B cell (primary cell): ENCODE results near the gene CPM. TPM values are rescaled to one million over a fixed set of nuclear protein-coding genes. Genes with fewer than 3 reads are reported as not detected.
A peak's percentile ranks its signal among the peaks of the same experiment; 100 is the strongest.

ENCODE experiments used
- ATAC-seq: fragments of 200-7000 bp; cut with Tn5 transposase; one replicate; pipeline ENCODE4 v1.10.0; 2021; ENCODE audit warnings: low read depth, mild to moderate bottlenecking, moderate number of reproducible peaks, moderate library complexity
- CTCF ChIA-PET: fragments of 350-600 bp; sonication (Branson Sonifier 250); formaldehyde crosslinking; loops from one replicate; lab custom pipeline; 2021; ENCODE audit warnings: antibody characterized with exemption, inconsistent platforms; lab: Charles Lee
- POLR2A ChIA-PET: fragments of 350-600 bp; sonication (Branson Sonifier 250); formaldehyde crosslinking; loops from one replicate; lab custom pipeline; 2021; ENCODE audit warnings: antibody characterized with exemption; lab: Charles Lee
- DNase-seq: peaks from one replicate; pipeline ENCODE4 v3.0.0; 2013
- H2AFZ ChIP-seq: 2 replicates; pipeline ENCODE4 v1.6.1; 2012; ENCODE audit warnings: mild to moderate bottlenecking, low read depth, low read length; ENCODE audit not compliant: insufficient read depth, poor library complexity, severe bottlenecking
- H3K27ac ChIP-seq, 2 donors: 1 replicate in 1 of 2; 2 replicates in 1 of 2; pipeline ENCODE4 v1.5.1; 2012 to 2013; ENCODE audit warnings: low read length in 2 of 2, mild to moderate bottlenecking in 2 of 2, moderate library complexity in 1 of 2
- H3K27me3 ChIP-seq, 4 experiments: fragments of 200-600 bp in 1 of 4; sonication (generic) in 1 of 4; replicated peaks in 1 of 4; 1 replicate in 2 of 4; 2 replicates in 2 of 4; pipeline versions ENCODE4 v1.6.1 to v1.7.0; 2013 to 2016; ENCODE audit warnings: low read length in 3 of 4, mild to moderate bottlenecking in 2 of 4, mixed read lengths in 1 of 4, moderate library complexity in 1 of 4; ENCODE audit not compliant: insufficient read depth in 4 of 4, control insufficient read depth in 3 of 4; ENCODE audit errors: control extremely low read depth in 1 of 4
- H3K36me3 ChIP-seq, 2 experiments: replicated peaks in 1 of 2; 1 replicate in 1 of 2; 2 replicates in 1 of 2; pipeline versions ENCODE4 v1.6.1 to v1.7.1; 2013; ENCODE audit warnings: low read length in 1 of 2; ENCODE audit not compliant: insufficient read depth in 2 of 2, control insufficient read depth in 1 of 2; ENCODE audit errors: control extremely low read depth in 1 of 2, extremely low read depth in 1 of 2
- H3K4me1 ChIP-seq, 2 donors: fragments of 200-600 bp in 1 of 2; sonication (generic) in 1 of 2; 1 replicate in 1 of 2; 2 replicates in 1 of 2; pipeline versions ENCODE4 v1.5.1 to v1.6.1; 2013 to 2017; ENCODE audit warnings: low read length in 2 of 2; ENCODE audit not compliant: control insufficient read depth in 2 of 2, insufficient read depth in 2 of 2
- H3K4me2 ChIP-seq: replicated peaks from 2 replicates; pipeline ENCODE3; 2012; ENCODE audit warnings: mild to moderate bottlenecking, low read depth, low read length; ENCODE audit not compliant: poor library complexity, severe bottlenecking
- H3K4me3 ChIP-seq, 5 experiments: fragments of 200-600 bp in 1 of 5; sonication (generic) in 1 of 5; 1 replicate in 3 of 5; 2 replicates in 2 of 5; pipeline versions ENCODE4 v1.5.1 to v1.7.0; 2011 to 2016; ENCODE audit warnings: low read length in 4 of 5, mild to moderate bottlenecking in 4 of 5, low read depth in 2 of 5, control low read depth in 1 of 5, moderate library complexity in 1 of 5; ENCODE audit not compliant: insufficient read depth in 1 of 5; ENCODE audit errors: control extremely low read depth in 1 of 5, extremely low read depth in 1 of 5
- H3K79me2 ChIP-seq: fragments of 200-600 bp; sonication (generic); one replicate; pipeline ENCODE4 v1.6.0; 2016; ENCODE audit warnings: low read length; ENCODE audit not compliant: control insufficient read depth, insufficient read depth
- H3K9ac ChIP-seq: fragments of 200-600 bp; sonication (generic); 2 replicates; pipeline ENCODE4 v1.6.1; 2017; ENCODE audit warnings: mild to moderate bottlenecking, low read length, moderate library complexity
- H3K9me3 ChIP-seq, 3 donors: one replicate each; pipeline versions ENCODE4 v1.6.1 to v1.7.1; 2013; ENCODE audit warnings: low read length in 2 of 3; ENCODE audit not compliant: control insufficient read depth in 2 of 3, insufficient read depth in 1 of 3; ENCODE audit errors: control extremely low read depth in 1 of 3
- H4K20me1 ChIP-seq: 2 replicates; pipeline ENCODE4 v1.6.0; 2012; ENCODE audit warnings: mild to moderate bottlenecking, low read length; ENCODE audit not compliant: insufficient read depth, control insufficient read depth, poor library complexity, severe bottlenecking
- H3K27ac Mint-ChIP-seq: one replicate; pipeline ENCODE4 v1.8.0; 2021; ENCODE audit warnings: mixed read lengths
- H3K27me3 Mint-ChIP-seq: one replicate; pipeline ENCODE4 v1.8.0; 2021; ENCODE audit warnings: mixed read lengths
- H3K4me1 Mint-ChIP-seq: one replicate; pipeline ENCODE4 v1.8.0; 2021; ENCODE audit warnings: mixed read lengths
- H3K4me3 Mint-ChIP-seq: one replicate; pipeline ENCODE4 v1.8.0; 2021; ENCODE audit warnings: mixed read lengths
- H3K9me3 Mint-ChIP-seq: one replicate; pipeline ENCODE4 v1.8.0; 2022; ENCODE audit warnings: mixed read lengths; ENCODE audit not compliant: insufficient read depth
- CTCF ChIP-seq: fragments of 200-600 bp; IDR thresholded peaks from one replicate; pipeline ENCODE4 v1.8.0; 2022; ENCODE audit warnings: antibody characterized with exemption, mild to moderate bottlenecking
- EZH2 ChIP-seq: IDR thresholded peaks from 2 replicates; pipeline ENCODE4 v1.6.1; 2012; ENCODE audit warnings: borderline replicate concordance, low read depth, mild to moderate bottlenecking, moderate library complexity, low read length; ENCODE audit not compliant: insufficient read depth, poor library complexity, severe bottlenecking
- WGBS: methylation state at CpG from one replicate; pipeline ENCODE4 v1.1.5; 2013; ENCODE audit warnings: missing lambda C conversion rate; ENCODE audit not compliant: insufficient coverage; 5-methylcytosine and 5-hydroxymethylcytosine counted together
- intact Hi-C: fragments of 100-400 bp; cut with micrococcal nuclease; formaldehyde crosslinking; loops from one replicate; pipeline ENCODE4 v1.10.0; 2022
- polyA plus RNA-seq: library from polyadenylated mRNA; depleted of rRNA; stranded (reverse); fragments of >200 nt; gene quantifications from 2 replicates; pipeline ENCODE4 v1.2.3, GENCODE V29; 2012
- total RNA-seq, 2 donors: library from RNA; stranded (reverse); fragments of 120-200 nt in 1 of 2; gene quantifications; 1 replicate in 1 of 2; 2 replicates in 1 of 2; pipeline versions ENCODE4 v1.2.3 to v1.2.4, GENCODE V29; 2013 to 2022

CPM gene
- total and polyA plus RNA-seq, 2 donors (not counting 1 experiment from before 2014, with no cell fraction given) = 1.2 to 5.0 TPM

GRCh38 chr12:68896881-68897540, 36.0 kb downstream of the CPM start:
- Mint-ChIP-seq H3K9me3 (no peaks in the 10 kb centered on the region), H3K27ac (peak overlapping the region; percentile 7), H3K27me3 (no peaks in the 10 kb centered on the region), H3K4me3 (peak overlapping the region; percentile 67), H3K4me1 (peaks cover 45% of the 10 kb centered on the region)
- no peak for TF ChIP-seq EZH2
- no peak for TF ChIP-seq CTCF
- intact Hi-C loops = loop anchor here (2.0 kb wide), 1 partner anchor 36 kb away; the partner anchor contains the start of gene CPM
- Histone ChIP-seq H3K9me3 (no peaks in the 10 kb centered on the region), H3K27ac (no peak overlapping the region), H2AFZ (no peak overlapping the region), H3K79me2 (peaks cover 3% of the 10 kb centered on the region), H3K27me3 (no peaks in the 10 kb centered on the region), H4K20me1 (no peaks in the 10 kb centered on the region), H3K4me1 (peaks cover 31 to 33% of the 10 kb centered on the region in 2 donors), H3K36me3 (no peaks in the 10 kb centered on the region), H3K9ac (peak overlapping the region; percentile 23), H3K4me3 (peak overlapping the region in 2 of 5 experiments; percentile 17 to 19), H3K4me2 (peak overlapping the region; percentile 59)
- DNase-seq = peak; percentile 56
- 21% methylated on average over 1 of the region's 4 CpGs for WGBS
- ChIA-PET CTCF (interaction anchor here (1.1 to 1.3 kb wide), 2 partner anchors 8 to 67 kb away, joined by 3 to 6 read pairs; no protein-coding TSS in a partner anchor), POLR2A (interaction anchor here (0.6 kb wide), 1 partner anchor 18 kb away, joined by 4 read pairs; no protein-coding TSS in a partner anchor)
- ATAC-seq = peak; percentile 69

GRCh38 chr12:68894276-68894855, 38.6 kb downstream of the CPM start:
- H3K27ac ChIP-seq = no peak overlapping the region
- ChIA-PET CTCF (no interaction called here), POLR2A (no interaction called here)
- H4K20me1 ChIP-seq = no peaks in the 10 kb centered on the region
- H3K9me3 Mint-ChIP-seq = no peaks in the 10 kb centered on the region
- no peak overlapping the region for H3K4me2 ChIP-seq
- H3K36me3 ChIP-seq = no peaks in the 10 kb centered on the region
- no peak overlapping the region for H2AFZ ChIP-seq
- no peak overlapping the region for H3K27ac Mint-ChIP-seq
- no peaks in the 10 kb centered on the region for H3K27me3 Mint-ChIP-seq
- no peak overlapping the region for H3K9ac ChIP-seq
- WGBS = 97% methylated on average over 4 of the region's 7 CpGs
- H3K4me3 ChIP-seq = no peak overlapping the region
- DNase-seq (no peak), ATAC-seq (no peak)
- TF ChIP-seq CTCF (no peak), EZH2 (no peak)
- H3K4me3 Mint-ChIP-seq = no peak overlapping the region
- peaks cover 48% of the 10 kb centered on the region for H3K4me1 Mint-ChIP-seq
- H3K9me3 ChIP-seq = no peaks in the 10 kb centered on the region
- intact Hi-C loops = no loop called here
- peaks cover 45 to 46% of the 10 kb centered on the region in 2 donors for H3K4me1 ChIP-seq
- H3K79me2 ChIP-seq = peaks cover 11% of the 10 kb centered on the region
- no peaks in the 10 kb centered on the region for H3K27me3 ChIP-seq
